Measurements from ENCODE around the gene ZFYVE9. TPM values are rescaled to one million over a fixed set of nuclear protein-coding genes. Genes with fewer than 3 reads are reported as not detected.
"Not testable (repeated sequence)": the region's sequence is repeated elsewhere in the genome, so short reads cannot be mapped to it uniquely, and the experiment has no call there.

ZFYVE9 gene
- polyA plus RNA-seq, 4 donors: 3.6 to 14.2 (median 5.0) TPM

DNA sequence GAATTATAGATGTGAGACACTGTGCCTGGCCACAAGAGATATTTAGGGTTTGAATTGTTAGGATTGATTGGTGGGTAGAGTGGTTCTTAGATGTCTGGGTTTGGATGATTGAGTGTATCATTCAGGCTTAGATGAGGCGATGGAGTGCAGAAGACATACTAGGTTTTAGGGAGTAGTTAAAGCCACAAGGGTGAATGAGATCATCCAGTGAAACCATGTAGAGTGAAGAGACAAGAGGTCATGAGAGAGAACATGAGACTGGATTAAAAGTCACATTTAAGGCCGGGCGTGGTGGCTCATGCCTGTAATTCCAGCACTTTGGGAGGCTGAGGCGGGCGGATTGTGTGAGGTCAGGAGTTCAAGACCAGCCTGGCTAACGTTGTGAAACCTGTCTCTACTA is 37.2 kb downstream of the ZFYVE9 start:
- no peak for FAIRE-seq
- no peaks in the 10 kb centered on the region for H3K4me1 ChIP-seq (ENCODE audit: control insufficient read depth in 3 of 3, insufficient read depth in 2 of 3, low read depth in 1 of 3, low read length in 2 of 3)
- WGBS, 3 donors: 67 to 81% (median 68%) methylated on average over 6 of the region's 6 CpGs

DNA sequence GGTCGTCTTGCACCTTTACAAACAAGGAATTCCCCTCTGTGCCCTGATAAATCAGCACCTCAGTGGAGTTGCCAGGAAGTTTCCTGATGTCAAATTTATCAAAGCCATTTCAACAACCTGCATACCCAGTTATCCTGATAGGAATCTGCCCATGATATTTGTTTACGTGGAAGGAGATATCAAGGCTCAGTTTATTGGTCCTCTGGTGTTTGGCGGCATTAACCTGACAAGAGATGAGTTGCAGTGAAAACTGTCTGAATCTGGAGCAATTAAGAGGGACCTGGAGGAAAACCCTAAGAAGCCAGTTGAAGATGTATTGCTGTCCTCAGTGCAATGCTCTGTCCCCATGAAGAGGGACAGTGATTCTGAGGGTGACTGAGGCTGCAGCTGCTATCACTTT is 38.3 kb downstream of the ZFYVE9 start:
- WGBS, 3 donors: 73 to 88% (median 85%) methylated on average over 3 of the region's 3 CpGs
- H3K27ac ChIP-seq (ENCODE audit: low read depth in 1 of 3, low read length in 2 of 3): no peak overlapping the region
- FAIRE-seq (no peak), DNase-seq (no peak)
- H3K4me1 ChIP-seq (ENCODE audit: control insufficient read depth in 3 of 3, insufficient read depth in 2 of 3, low read depth in 1 of 3, low read length in 2 of 3): no peaks in the 10 kb centered on the region
- H3K27me3 ChIP-seq (ENCODE audit: control insufficient read depth in 3 of 3, insufficient read depth in 3 of 3, low read length in 3 of 3): no peaks in the 10 kb centered on the region
- H3K36me3 ChIP-seq (ENCODE audit: control insufficient read depth in 3 of 3, insufficient read depth in 2 of 3, low read depth in 1 of 3, low read length in 3 of 3): peaks cover 0 to 2% (median 0%) of the 10 kb centered on the region in 3 donors
- no peak overlapping the region for H3K4me3 ChIP-seq (ENCODE audit: low read depth in 1 of 3, low read length in 3 of 3)
- peaks cover 0 to 7% of the 10 kb centered on the region in 2 donors for H3K9me3 ChIP-seq (ENCODE audit: control insufficient read depth in 2 of 2, insufficient read depth in 1 of 2, low read depth in 1 of 2, low read length in 1 of 2)

More for the DNA sequence above, 37.2 kb downstream of the ZFYVE9 start:
- DNase-seq: no peak
- H3K4me3 ChIP-seq (ENCODE audit: low read depth in 1 of 3, low read length in 3 of 3): no peak overlapping the region
- no peak overlapping the region for H3K27ac ChIP-seq (ENCODE audit: low read depth in 1 of 3, low read length in 2 of 3)
- peaks cover 0 to 7% of the 10 kb centered on the region in 2 donors for H3K9me3 ChIP-seq (ENCODE audit: control insufficient read depth in 2 of 2, insufficient read depth in 1 of 2, low read depth in 1 of 2, low read length in 1 of 2)
- H3K36me3 ChIP-seq (ENCODE audit: control insufficient read depth in 3 of 3, insufficient read depth in 2 of 3, low read depth in 1 of 3, low read length in 3 of 3): peaks cover 0 to 2% (median 0%) of the 10 kb centered on the region in 3 donors
- no peaks in the 10 kb centered on the region for H3K27me3 ChIP-seq (ENCODE audit: control insufficient read depth in 3 of 3, insufficient read depth in 3 of 3, low read length in 3 of 3)

- not testable (repeated sequence) for H3K27ac ChIP-seq (ENCODE audit: low read depth in 1 of 3, low read length in 2 of 3); FAIRE-seq; H3K36me3 ChIP-seq (ENCODE audit: control insufficient read depth in 3 of 3, insufficient read depth in 2 of 3, low read depth in 1 of 3, low read length in 3 of 3); H3K9me3 ChIP-seq (ENCODE audit: control insufficient read depth in 2 of 2, insufficient read depth in 1 of 2, low read depth in 1 of 2, low read length in 1 of 2); H3K4me3 ChIP-seq (ENCODE audit: low read depth in 1 of 3, low read length in 3 of 3); H3K4me1 ChIP-seq (ENCODE audit: control insufficient read depth in 3 of 3, insufficient read depth in 2 of 3, low read depth in 1 of 3, low read length in 2 of 3); H3K27me3 ChIP-seq (ENCODE audit: control insufficient read depth in 3 of 3, insufficient read depth in 3 of 3, low read length in 3 of 3); DNase-seq
- WGBS, 3 donors: 96 to 98% (median 97%) methylated on average over 5 to 36 of the region's 36 CpGs
Measured at GRCh38 chr1:52181759-52182158, 39.9 kb downstream of the ZFYVE9 start.

DNA sequence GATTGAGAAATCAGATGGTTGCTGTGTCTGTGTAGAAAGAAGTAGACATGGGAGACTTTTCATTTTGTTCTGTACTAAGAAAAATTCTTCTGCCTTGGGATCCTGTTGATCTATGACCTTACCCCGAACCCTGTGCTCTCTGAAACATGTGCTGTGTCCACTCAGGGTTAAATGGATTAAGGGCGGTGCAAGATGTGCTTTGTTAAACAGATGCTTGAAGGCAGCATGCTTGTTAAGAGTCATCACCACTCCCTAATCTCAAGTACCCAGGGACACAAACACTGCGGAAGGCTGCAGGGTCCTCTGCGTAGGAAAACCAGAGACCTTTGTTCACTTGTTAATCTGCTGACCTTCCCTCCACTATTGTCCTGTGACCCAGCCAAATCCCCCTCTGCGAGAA is 40.4 kb downstream of the ZFYVE9 start:
- 66 to 77% (median 73%) methylated on average over 4 to 5 of the region's 5 CpGs for WGBS, 3 donors
- H3K27ac ChIP-seq (ENCODE audit: low read depth in 1 of 3, low read length in 2 of 3); H3K4me1 ChIP-seq (ENCODE audit: control insufficient read depth in 3 of 3, insufficient read depth in 2 of 3, low read depth in 1 of 3, low read length in 2 of 3); FAIRE-seq; H3K36me3 ChIP-seq (ENCODE audit: control insufficient read depth in 3 of 3, insufficient read depth in 2 of 3, low read depth in 1 of 3, low read length in 3 of 3); H3K4me3 ChIP-seq (ENCODE audit: low read depth in 1 of 3, low read length in 3 of 3); DNase-seq; H3K9me3 ChIP-seq (ENCODE audit: control insufficient read depth in 2 of 2, insufficient read depth in 1 of 2, low read depth in 1 of 2, low read length in 1 of 2); H3K27me3 ChIP-seq (ENCODE audit: control insufficient read depth in 3 of 3, insufficient read depth in 3 of 3, low read length in 3 of 3): not testable (repeated sequence)

DNA sequence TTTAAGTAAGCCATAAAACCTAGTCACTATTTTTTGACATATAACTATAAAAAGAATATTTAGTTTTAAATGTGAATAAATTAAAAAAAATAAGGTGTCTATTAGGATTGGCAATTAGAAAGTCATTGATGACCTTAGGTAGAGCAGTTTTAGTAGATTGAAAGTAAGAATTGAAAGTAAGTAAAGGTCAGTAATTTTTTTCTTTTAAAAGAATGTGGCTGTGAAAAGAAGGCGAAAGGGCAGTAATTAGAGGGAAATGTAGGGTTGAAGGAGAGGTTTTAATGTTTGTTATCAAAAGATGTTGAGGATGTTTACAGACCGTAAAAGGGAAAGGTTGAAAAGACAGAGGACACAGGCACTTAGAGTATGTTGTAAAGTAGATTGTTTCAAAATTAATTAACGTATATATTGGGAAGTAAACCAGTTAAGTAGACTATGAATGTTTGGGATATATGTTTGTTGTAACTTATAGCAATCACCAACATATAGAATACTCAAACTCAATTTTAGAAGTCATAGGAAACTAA is 41.0 kb downstream of the ZFYVE9 start:
- DNase-seq (no peak), FAIRE-seq (no peak)
- no peaks in the 10 kb centered on the region for H3K4me1 ChIP-seq (ENCODE audit: control insufficient read depth in 3 of 3, insufficient read depth in 2 of 3, low read depth in 1 of 3, low read length in 2 of 3)
- no peaks in the 10 kb centered on the region for H3K27me3 ChIP-seq (ENCODE audit: control insufficient read depth in 3 of 3, insufficient read depth in 3 of 3, low read length in 3 of 3)
- H3K36me3 ChIP-seq (ENCODE audit: control insufficient read depth in 3 of 3, insufficient read depth in 2 of 3, low read depth in 1 of 3, low read length in 3 of 3): no peaks in the 10 kb centered on the region
- WGBS, 3 donors: 48 to 63% (median 56%) methylated on average over 3 of the region's 3 CpGs
- H3K27ac ChIP-seq (ENCODE audit: low read depth in 1 of 3, low read length in 2 of 3): no peak overlapping the region
- peaks cover 0 to 7% of the 10 kb centered on the region in 2 donors for H3K9me3 ChIP-seq (ENCODE audit: control insufficient read depth in 2 of 2, insufficient read depth in 1 of 2, low read depth in 1 of 2, low read length in 1 of 2)
- no peak overlapping the region for H3K4me3 ChIP-seq (ENCODE audit: low read depth in 1 of 3, low read length in 3 of 3)

DNA sequence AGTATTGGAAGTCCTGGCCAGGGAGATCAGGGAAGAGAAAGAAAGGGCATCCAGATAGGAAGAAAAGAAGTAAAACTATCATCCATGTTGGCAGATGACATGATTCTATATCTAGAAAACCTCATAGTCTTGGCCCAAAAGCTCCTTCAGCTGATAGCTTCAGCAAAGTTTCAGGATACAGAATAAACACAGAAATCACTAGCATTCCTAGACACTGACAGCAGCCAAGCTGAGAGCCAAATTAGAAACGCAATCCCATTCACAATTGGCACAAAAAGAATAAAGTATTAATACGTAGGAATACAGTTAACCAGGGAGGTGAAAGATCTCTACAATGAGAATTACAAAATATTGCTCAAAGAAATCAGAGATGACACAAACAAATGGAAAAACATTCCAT is 44.6 kb downstream of the ZFYVE9 start:
- WGBS, 3 donors: 73 to 97% (median 87%) methylated on average over 2 of the region's 2 CpGs
- H3K27me3 ChIP-seq (ENCODE audit: control insufficient read depth in 3 of 3, insufficient read depth in 3 of 3, low read length in 3 of 3): no peaks in the 10 kb centered on the region
- H3K27ac ChIP-seq (ENCODE audit: low read depth in 1 of 3, low read length in 2 of 3): no peak overlapping the region
- no peaks in the 10 kb centered on the region for H3K4me1 ChIP-seq (ENCODE audit: control insufficient read depth in 3 of 3, insufficient read depth in 2 of 3, low read depth in 1 of 3, low read length in 2 of 3)
- H3K9me3 ChIP-seq (ENCODE audit: control insufficient read depth in 2 of 2, insufficient read depth in 1 of 2, low read depth in 1 of 2, low read length in 1 of 2): no peaks in the 10 kb centered on the region
- H3K36me3 ChIP-seq (ENCODE audit: control insufficient read depth in 3 of 3, insufficient read depth in 2 of 3, low read depth in 1 of 3, low read length in 3 of 3): no peaks in the 10 kb centered on the region
- no peak for FAIRE-seq
- H3K4me3 ChIP-seq (ENCODE audit: low read depth in 1 of 3, low read length in 3 of 3): no peak overlapping the region
- no peak for DNase-seq

DNA sequence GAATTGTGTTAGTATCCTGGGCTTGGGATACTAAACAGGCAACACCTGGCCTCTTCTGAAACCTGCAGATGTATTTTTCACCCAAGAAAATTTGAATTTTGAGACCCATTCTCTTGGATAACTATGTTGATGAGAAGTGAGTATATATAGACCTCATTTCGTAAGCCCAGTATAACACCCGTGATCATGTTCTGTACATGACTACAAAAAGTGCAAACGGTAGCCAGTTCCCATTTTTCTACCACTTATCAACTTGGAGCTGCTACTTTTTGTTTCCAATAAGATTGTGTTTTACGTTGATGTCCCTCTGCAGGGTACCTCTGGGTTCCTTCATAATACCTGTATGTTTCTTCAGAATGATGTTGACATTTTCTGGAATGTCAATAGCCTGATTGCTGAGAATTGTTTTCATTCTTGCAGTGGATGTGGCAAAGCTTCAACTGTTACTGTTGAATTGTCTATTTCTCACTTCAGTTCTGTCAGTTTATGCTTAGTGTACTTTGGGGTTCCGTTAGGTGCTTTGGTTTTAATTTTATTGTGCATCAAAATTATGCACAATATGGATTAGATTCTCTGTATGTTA is 48.1 kb downstream of the ZFYVE9 start:
- H3K4me3 ChIP-seq (ENCODE audit: low read depth in 1 of 3, low read length in 3 of 3): no peak overlapping the region
- no peaks in the 10 kb centered on the region for H3K9me3 ChIP-seq (ENCODE audit: control insufficient read depth in 2 of 2, insufficient read depth in 1 of 2, low read depth in 1 of 2, low read length in 1 of 2)
- no peak overlapping the region for H3K27ac ChIP-seq (ENCODE audit: low read depth in 1 of 3, low read length in 2 of 3)
- H3K4me1 ChIP-seq (ENCODE audit: control insufficient read depth in 3 of 3, insufficient read depth in 2 of 3, low read depth in 1 of 3, low read length in 2 of 3): no peaks in the 10 kb centered on the region
- FAIRE-seq: no peak
- 86 to 89% (median 89%) methylated on average over 5 of the region's 5 CpGs for WGBS, 3 donors
- DNase-seq: no peak
- H3K27me3 ChIP-seq (ENCODE audit: control insufficient read depth in 3 of 3, insufficient read depth in 3 of 3, low read length in 3 of 3): no peaks in the 10 kb centered on the region
- H3K36me3 ChIP-seq (ENCODE audit: control insufficient read depth in 3 of 3, insufficient read depth in 2 of 3, low read depth in 1 of 3, low read length in 3 of 3): no peaks in the 10 kb centered on the region

DNA sequence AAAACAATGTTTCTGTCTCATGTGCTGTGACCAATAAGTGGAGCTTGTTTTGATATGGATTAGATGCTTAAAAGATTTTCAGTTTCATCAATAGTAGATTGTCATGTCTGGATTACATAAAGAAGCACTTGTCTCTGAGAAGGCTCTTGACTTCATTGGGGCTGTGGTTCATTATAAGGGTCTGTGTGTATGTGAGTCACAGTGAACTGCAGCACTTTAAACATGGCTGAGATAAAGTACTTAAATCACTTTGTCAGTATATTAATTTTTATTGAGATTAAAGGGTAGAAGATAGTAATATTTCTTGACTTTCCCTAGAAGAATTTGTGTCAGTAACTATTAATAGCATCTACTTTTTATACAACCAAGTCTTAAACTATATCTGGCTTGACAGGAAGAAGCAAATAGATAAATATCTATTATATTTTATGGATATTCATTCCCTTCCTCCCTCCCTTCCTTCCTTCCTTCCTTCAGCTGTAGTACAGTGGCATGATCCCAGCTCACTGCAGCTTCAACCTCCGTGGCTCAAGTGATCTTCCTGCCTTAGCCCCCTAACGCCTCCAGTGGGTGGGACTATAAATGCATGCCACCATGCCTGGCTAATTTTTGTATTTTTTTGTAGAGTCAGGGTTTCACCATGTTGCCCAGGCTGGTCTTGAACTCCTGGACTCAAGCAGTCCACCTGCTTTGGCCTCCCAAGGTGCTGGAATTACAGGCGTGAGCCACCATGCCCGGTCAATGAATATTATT is 48.8 kb downstream of the ZFYVE9 start:
- Histone ChIP-seq H3K4me1 (ENCODE audit: control insufficient read depth in 3 of 3, insufficient read depth in 2 of 3, low read depth in 1 of 3, low read length in 2 of 3) (no peaks in the 10 kb centered on the region), H3K36me3 (ENCODE audit: control insufficient read depth in 3 of 3, insufficient read depth in 2 of 3, low read depth in 1 of 3, low read length in 3 of 3) (no peaks in the 10 kb centered on the region), H3K9me3 (ENCODE audit: control insufficient read depth in 2 of 2, insufficient read depth in 1 of 2, low read depth in 1 of 2, low read length in 1 of 2) (no peaks in the 10 kb centered on the region), H3K4me3 (ENCODE audit: low read depth in 1 of 3, low read length in 3 of 3) (no peak overlapping the region), H3K27ac (ENCODE audit: low read depth in 1 of 3, low read length in 2 of 3) (no peak overlapping the region), H3K27me3 (ENCODE audit: control insufficient read depth in 3 of 3, insufficient read depth in 3 of 3, low read length in 3 of 3) (no peaks in the 10 kb centered on the region)
- FAIRE-seq (no peak), DNase-seq (no peak)
- WGBS, 3 donors: 78 to 96% (median 89%) methylated on average over 4 of the region's 4 CpGs

All from small intestine (tissue), 7 donors.